Measurements from ENCODE around the gene LIPC.

DNA sequence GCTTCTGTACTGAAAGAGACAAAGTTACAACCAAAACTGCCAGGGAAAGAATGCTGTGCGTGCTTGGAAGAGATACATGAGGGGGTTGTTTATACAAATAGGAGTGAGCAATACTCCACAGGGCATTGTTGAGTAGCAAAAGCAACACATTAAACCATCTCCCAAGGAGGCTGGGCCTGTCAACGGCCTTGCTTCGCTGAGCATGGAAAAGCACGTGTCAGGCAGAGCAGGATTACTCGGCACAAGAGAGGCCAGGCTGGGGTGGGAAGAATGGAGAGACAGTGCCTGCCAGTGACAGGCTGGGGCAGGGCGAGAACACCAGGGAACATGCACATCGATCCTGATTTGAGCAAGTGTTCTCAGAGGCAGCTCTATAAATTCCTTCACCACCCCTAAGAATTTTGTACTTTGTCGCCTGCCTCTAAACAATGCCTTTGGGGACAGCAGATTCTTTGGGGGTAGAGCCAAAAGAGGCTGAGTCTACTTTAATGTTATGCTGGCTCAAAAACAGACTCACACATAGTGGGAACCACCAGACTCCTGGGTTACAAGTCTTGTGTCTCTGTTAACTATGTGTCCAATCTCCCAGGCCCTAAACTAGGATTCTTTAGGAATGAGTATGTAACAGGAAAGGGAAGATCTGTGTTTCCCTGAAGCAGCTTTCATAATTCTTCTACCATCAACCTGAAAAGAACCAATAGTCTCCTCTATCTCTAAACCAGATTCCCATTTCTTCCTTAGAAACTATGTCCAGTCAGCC, 67.2 kb downstream of the LIPC start:
- no peak for TF ChIP-seq EZH2 (IDR thresholded peaks at IDR 0.05; ENCODE audit: borderline replicate concordance, low read depth, low read length, severe bottlenecking)
- TF ChIP-seq, protein P1, sequence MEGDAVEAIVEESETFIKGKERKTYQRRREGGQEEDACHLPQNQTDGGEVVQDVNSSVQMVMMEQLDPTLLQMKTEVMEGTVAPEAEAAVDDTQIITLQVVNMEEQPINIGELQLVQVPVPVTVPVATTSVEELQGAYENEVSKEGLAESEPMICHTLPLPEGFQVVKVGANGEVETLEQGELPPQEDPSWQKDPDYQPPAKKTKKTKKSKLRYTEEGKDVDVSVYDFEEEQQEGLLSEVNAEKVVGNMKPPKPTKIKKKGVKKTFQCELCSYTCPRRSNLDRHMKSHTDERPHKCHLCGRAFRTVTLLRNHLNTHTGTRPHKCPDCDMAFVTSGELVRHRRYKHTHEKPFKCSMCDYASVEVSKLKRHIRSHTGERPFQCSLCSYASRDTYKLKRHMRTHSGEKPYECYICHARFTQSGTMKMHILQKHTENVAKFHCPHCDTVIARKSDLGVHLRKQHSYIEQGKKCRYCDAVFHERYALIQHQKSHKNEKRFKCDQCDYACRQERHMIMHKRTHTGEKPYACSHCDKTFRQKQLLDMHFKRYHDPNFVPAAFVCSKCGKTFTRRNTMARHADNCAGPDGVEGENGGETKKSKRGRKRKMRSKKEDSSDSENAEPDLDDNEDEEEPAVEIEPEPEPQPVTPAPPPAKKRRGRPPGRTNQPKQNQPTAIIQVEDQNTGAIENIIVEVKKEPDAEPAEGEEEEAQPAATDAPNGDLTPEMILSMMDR (IDR thresholded peaks at IDR 0.05; ENCODE audit: borderline replicate concordance, extremely low read depth, low read length, poor library complexity, severe bottlenecking) = no peak

Measured in DND-41 (cell line).